HCT116 (cell line): ENCODE measurements around the gene C10orf143. TPM values are rescaled to one million over a fixed set of nuclear protein-coding genes. Genes with fewer than 3 reads are reported as not detected.

Experiments used
- ATAC-seq: fragments of 200-7000 bp; cut with Tn5 transposase; 2 replicates; pipeline ENCODE4 v1.9.1; 2020; ENCODE audit warnings: mild to moderate bottlenecking, moderate library complexity
- BruUV-seq: library from RNA; stranded (reverse); fragments of 400-500 nt; replicated peaks from 2 replicates; lab custom pipeline; 2021; lab: Mats Ljungman, UMichigan
- CTCF ChIA-PET: fragments of 300-600 bp; sonication (Branson Sonifier 250); formaldehyde crosslinking; loops from one replicate; lab custom pipeline; 2021; ENCODE audit warnings: antibody characterized with exemption; lab: Charles Lee
- POLR2A ChIA-PET: fragments of 300-600, 350-600 bp; sonication (Branson Sonifier 250); formaldehyde crosslinking; loops from one replicate; lab custom pipeline; 2021; ENCODE audit warnings: antibody characterized with exemption; lab: Charles Lee
- RAD21 ChIA-PET, 2 experiments: fragments of 300-600 bp; sonication (Branson Sonifier 250); formaldehyde crosslinking; loops; one replicate each; lab custom pipeline; 2023; ENCODE audit warnings: low total read pairs in 2 of 2; ENCODE audit not compliant: uncharacterized antibody in 2 of 2, unreplicated experiment in 2 of 2, low non-redundant PET in 1 of 2; lab: Charles Lee
- DNase-seq: peaks from one replicate; pipeline ENCODE4 v3.0.0-alpha.2; 2010; ENCODE audit warnings: low read depth, low spot score
- H2AFZ ChIP-seq: fragments of 200-600 bp; shearing (Covaris generic), sonication (generic); 2 replicates; pipeline ENCODE4 v1.6.1; 2017; ENCODE audit warnings: low read depth, mixed run types, mixed read lengths, antibody characterized with exemption, low read length; ENCODE audit not compliant: poor library complexity, severe bottlenecking
- H3K27ac ChIP-seq: 2 replicates; pipeline ENCODE4 v1.5.1; 2012; ENCODE audit warnings: low read depth, low read length
- H3K27me3 ChIP-seq: fragments of 200-600 bp; sonication (generic); 2 replicates; pipeline ENCODE4 v1.6.1; 2016; ENCODE audit warnings: mixed run types, low read length, mixed read lengths; ENCODE audit not compliant: insufficient read depth
- H3K36me3 ChIP-seq, 2 experiments: fragments of 200-500 bp in 1 of 2; fragments of 200-600 bp in 1 of 2; sonication (Bioruptor generic) in 1 of 2; sonication (generic) in 1 of 2; 2 replicates each; pipeline versions ENCODE4 v1.5.1 to v1.6.1; 2014 to 2016; ENCODE audit warnings: low read length in 2 of 2, inconsistent platforms in 1 of 2, mixed read lengths in 1 of 2, mixed run types in 1 of 2; ENCODE audit not compliant: insufficient read depth in 2 of 2, control insufficient read depth in 1 of 2
- H3K4me1 ChIP-seq, 2 experiments: fragments of 200-600 bp in 1 of 2; sonication (generic) in 1 of 2; 2 replicates each; pipeline versions ENCODE4 v1.5.1 to v1.6.1; 2012 to 2017; ENCODE audit warnings: low read length in 2 of 2, inconsistent platforms in 1 of 2, mild to moderate bottlenecking in 1 of 2, mixed read lengths in 1 of 2, mixed run types in 1 of 2, moderate library complexity in 1 of 2; ENCODE audit not compliant: insufficient read depth in 2 of 2, control insufficient read depth in 1 of 2
- H3K4me2 ChIP-seq: fragments of 200-600 bp; sonication (generic); 2 replicates; pipeline ENCODE4 v1.6.1; 2017; ENCODE audit warnings: mixed run types, low read length, mixed read lengths
- H3K4me3 ChIP-seq, 2 experiments: fragments of 200-600 bp in 1 of 2; sonication (generic) in 1 of 2; replicated peaks in 1 of 2; 2 replicates each; pipeline ENCODE4 v1.5.1; 2011 to 2016; ENCODE audit warnings: low read length in 2 of 2, control low read depth in 1 of 2, low read depth in 1 of 2, mild to moderate bottlenecking in 1 of 2, mixed read lengths in 1 of 2, mixed run types in 1 of 2
- H3K79me2 ChIP-seq: fragments of 200-600 bp; sonication (generic); 2 replicates; pipeline ENCODE4 v1.6.1; 2017; ENCODE audit warnings: mild to moderate bottlenecking, mixed run types, low read length, moderate library complexity, mixed read lengths; ENCODE audit not compliant: insufficient read depth
- H3K9ac ChIP-seq: fragments of 200-600 bp; sonication (generic); 2 replicates; pipeline ENCODE4 v1.6.1; 2016; ENCODE audit warnings: low read length, mixed read lengths
- H3K9me2 ChIP-seq: fragments of 200-600 bp; sonication (generic), shearing (Covaris generic); 2 replicates; pipeline ENCODE4 v1.6.1; 2017; ENCODE audit warnings: mixed run types, mild to moderate bottlenecking, moderate library complexity; ENCODE audit not compliant: insufficient read depth
- H3K9me3 ChIP-seq, 2 experiments: fragments of 200-500 bp in 1 of 2; fragments of 200-600 bp in 1 of 2; sonication (Bioruptor generic) in 1 of 2; sonication (generic) in 1 of 2; 2 replicates each; pipeline ENCODE4 v1.6.1; 2014 to 2017; ENCODE audit warnings: low read length in 2 of 2, mixed read lengths in 2 of 2, inconsistent platforms in 1 of 2, low read depth in 1 of 2, mild to moderate bottlenecking in 1 of 2, mixed run types in 1 of 2, moderate library complexity in 1 of 2; ENCODE audit not compliant: control insufficient read depth in 1 of 2, insufficient read depth in 1 of 2
- H4K20me1 ChIP-seq: fragments of 200-600 bp; sonication (generic), shearing (Covaris generic); 2 replicates; pipeline ENCODE4 v1.6.1; 2017; ENCODE audit warnings: mixed run types, mild to moderate bottlenecking, moderate library complexity; ENCODE audit not compliant: insufficient read depth
- CBX3 ChIP-seq: IDR thresholded peaks from 2 replicates; pipeline ENCODE4 v1.6.1; 2012; ENCODE audit warnings: low read depth
- CEBPB ChIP-seq: IDR thresholded peaks from 2 replicates; pipeline ENCODE4 v1.6.1; 2012; ENCODE audit warnings: low read depth
- EGR1 ChIP-seq: IDR thresholded peaks from 2 replicates; pipeline ENCODE4 v1.6.1; 2012; ENCODE audit warnings: low read depth
- EZH2 ChIP-seq: fragments of 200-600 bp; sonication (generic); IDR thresholded peaks from 2 replicates; pipeline ENCODE4 v1.6.1; 2017; ENCODE audit warnings: antibody characterized with exemption, mixed run types
- FOSL1 ChIP-seq: IDR thresholded peaks from 2 replicates; pipeline ENCODE4 v1.6.1; 2012; ENCODE audit warnings: low read depth
- REST ChIP-seq: IDR thresholded peaks from 2 replicates; pipeline ENCODE4 v1.6.1; 2012; ENCODE audit warnings: low read depth
- SIN3A ChIP-seq: IDR thresholded peaks from 2 replicates; pipeline ENCODE4 v1.6.1; 2012; ENCODE audit warnings: low read depth
- SP1 ChIP-seq: IDR thresholded peaks from 2 replicates; pipeline ENCODE4 v1.6.1; 2012; ENCODE audit warnings: low read depth
- SRF ChIP-seq: IDR thresholded peaks from 2 replicates; pipeline ENCODE4 v1.6.1; 2012; ENCODE audit warnings: low read depth
- TCF7L2 ChIP-seq: IDR thresholded peaks from 2 replicates; pipeline ENCODE4 v1.7.0; 2011; ENCODE audit warnings: borderline replicate concordance, inconsistent platforms; ENCODE audit not compliant: insufficient read depth, insufficient read length; ENCODE audit errors: extremely low read depth
- YY1 ChIP-seq: IDR thresholded peaks from 2 replicates; pipeline ENCODE4 v1.6.1; 2011; ENCODE audit warnings: low read length, low read depth, moderate library complexity, mild to moderate bottlenecking; ENCODE audit not compliant: insufficient replicate concordance; ENCODE audit errors: extremely low read depth
- intact Hi-C: fragments of 100-400 bp; cut with micrococcal nuclease; formaldehyde crosslinking; loops from 2 replicates; pipeline ENCODE4 v1.10.0; 2022
- total RNA-seq: library from RNA; stranded (reverse); gene quantifications from one replicate; pipeline ENCODE4 v1.2.1, GENCODE V29; 2021; ENCODE audit not compliant: unreplicated experiment
- TF ChIP-seq, protein P1 (sequence below): IDR thresholded peaks from 2 replicates; pipeline ENCODE4 v1.6.1; 2012
- TF ChIP-seq, protein P2 (sequence below): IDR thresholded peaks from 2 replicates; pipeline ENCODE4 v1.6.1; 2012

C10orf143 gene
- total RNA-seq, 1 experiment from 2014 or later: 0.66 TPM

GRCh38 chr10:130047336-130047735, 63.3 kb downstream of the C10orf143 start:
- no peaks in the 10 kb centered on the region for H3K27me3 ChIP-seq
- H3K79me2 ChIP-seq: no peaks in the 10 kb centered on the region
- intact Hi-C loops: loop anchor here (5.0 kb wide), 1 partner anchor 1015 kb away; no protein-coding TSS in a partner anchor
- no peaks in the 10 kb centered on the region for H3K9me3 ChIP-seq
- no peak overlapping the region for H3K9ac ChIP-seq
- H3K4me3 ChIP-seq: no peak overlapping the region
- H2AFZ ChIP-seq: no peak overlapping the region
- no peak overlapping the region for H3K27ac ChIP-seq
- ChIA-PET CTCF (no interaction called here), POLR2A (no interaction called here), RAD21 (no interaction called here)
- no peak overlapping the region for H3K4me2 ChIP-seq
- BruUV-seq: no TSS peak
- H3K4me1 ChIP-seq: no peaks in the 10 kb centered on the region
- no peaks in the 10 kb centered on the region for H3K36me3 ChIP-seq
- TF ChIP-seq REST: no peak
- TF ChIP-seq FOSL1: no peak
- TF ChIP-seq, protein P1, sequence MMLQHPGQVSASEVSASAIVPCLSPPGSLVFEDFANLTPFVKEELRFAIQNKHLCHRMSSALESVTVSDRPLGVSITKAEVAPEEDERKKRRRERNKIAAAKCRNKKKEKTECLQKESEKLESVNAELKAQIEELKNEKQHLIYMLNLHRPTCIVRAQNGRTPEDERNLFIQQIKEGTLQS: no peak
- no peak for TF ChIP-seq EGR1
- TF ChIP-seq SIN3A: no peak
- TF ChIP-seq CBX3: no peak
- no peak for TF ChIP-seq EZH2
- no peak for TF ChIP-seq SP1
- no peak for TF ChIP-seq TCF7L2
- no peak for TF ChIP-seq YY1
- no peak for TF ChIP-seq SRF
- TF ChIP-seq, protein P2, sequence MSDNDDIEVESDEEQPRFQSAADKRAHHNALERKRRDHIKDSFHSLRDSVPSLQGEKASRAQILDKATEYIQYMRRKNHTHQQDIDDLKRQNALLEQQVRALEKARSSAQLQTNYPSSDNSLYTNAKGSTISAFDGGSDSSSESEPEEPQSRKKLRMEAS: no peak
- TF ChIP-seq CEBPB: no peak
- no peaks in the 10 kb centered on the region for H4K20me1 ChIP-seq
- no peak for DNase-seq
- no peaks in the 10 kb centered on the region for H3K9me2 ChIP-seq
- no peak for ATAC-seq
